Activated naive CD4-positive, alpha-beta T cell treated with anti-CD3 and anti-CD28 coated beads, Interleukin-2, amount 50 U/mL, for 16 hours (primary cell): ENCODE data around the gene ANKRD53.
"Not testable (repeated sequence)": the region's sequence is repeated elsewhere in the genome, so short reads cannot be mapped to it uniquely, and the experiment has no call there.

Experiments used
- DNase-seq: peaks from one replicate; pipeline ENCODE4 v3.0.0-alpha.2; 2020

ANKRD53 gene

GRCh38 chr2:71019989-71020388, 41.6 kb downstream of the ANKRD53 start:
- not testable (repeated sequence) for DNase-seq

GRCh38 chr2:71021394-71021793, 43.0 kb downstream of the ANKRD53 start:
- DNase-seq = not testable (repeated sequence)

- DNase-seq = peak; percentile 80
These were observed 45.3 kb downstream of the ANKRD53 start for GRCh38 chr2:71023553-71024243.
